ENCODE data around the gene NABP2. TPM values are rescaled to one million over a fixed set of nuclear protein-coding genes. Genes with fewer than 3 reads are reported as not detected.

Gene NABP2
- total RNA-seq, 1 experiment from 2014 or later, result 42.7 TPM

DNA sequence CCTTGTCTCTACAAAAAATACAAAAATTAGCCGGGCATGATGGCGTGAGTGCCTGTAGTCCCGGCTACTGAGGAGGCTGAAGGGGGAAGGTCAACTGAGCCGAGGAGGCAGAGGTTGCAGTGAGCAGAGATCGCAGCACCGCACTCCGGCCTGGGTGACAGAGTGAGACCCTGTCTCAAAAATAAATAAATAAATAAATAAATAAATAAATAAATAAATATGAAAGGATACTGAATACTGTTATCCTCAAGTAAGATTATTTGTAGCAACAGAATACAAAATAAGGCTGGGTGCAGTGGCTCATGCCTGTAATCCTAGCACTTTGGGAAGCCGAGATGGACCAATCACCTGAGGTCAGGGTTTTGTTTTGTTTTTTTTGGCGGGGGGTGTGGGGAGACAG lies 4.3 kb upstream of the NABP2 start:
- Mint-ChIP-seq H3K27ac (no peak overlapping the region), H3K9me3 (no peaks in the 10 kb centered on the region), H3K4me1 (peaks cover 28% of the 10 kb centered on the region), H3K36me3 (peaks cover 27% of the 10 kb centered on the region), H3K4me3 (peak overlapping the region; percentile 22; the same call in 1 of the 2 replicates), H3K27me3 (ENCODE audit: low read depth) (no peaks in the 10 kb centered on the region)
- POLR2A ChIA-PET, result no interaction called here
- TF ChIP-seq ZNF263 (CRISPR knock-in tag; IDR thresholded peaks at IDR 0.05; ENCODE audit: low read depth), result no peak
- TF ChIP-seq TCF7 (CRISPR knock-in tag; IDR thresholded peaks at IDR 0.05; ENCODE audit: low read depth), result no peak
- no peak for TF ChIP-seq TEAD1 (CRISPR knock-in tag; IDR thresholded peaks at IDR 0.05)
- no peak for TF ChIP-seq ATF1 (CRISPR knock-in tag; IDR thresholded peaks at IDR 0.05)
- no peak for TF ChIP-seq RELA (CRISPR knock-in tag; IDR thresholded peaks at IDR 0.05; ENCODE audit: borderline replicate concordance)
- no peak for TF ChIP-seq ZNF396 (CRISPR knock-in tag; IDR thresholded peaks at IDR 0.05; ENCODE audit: borderline replicate concordance)
- TF ChIP-seq, protein P1, sequence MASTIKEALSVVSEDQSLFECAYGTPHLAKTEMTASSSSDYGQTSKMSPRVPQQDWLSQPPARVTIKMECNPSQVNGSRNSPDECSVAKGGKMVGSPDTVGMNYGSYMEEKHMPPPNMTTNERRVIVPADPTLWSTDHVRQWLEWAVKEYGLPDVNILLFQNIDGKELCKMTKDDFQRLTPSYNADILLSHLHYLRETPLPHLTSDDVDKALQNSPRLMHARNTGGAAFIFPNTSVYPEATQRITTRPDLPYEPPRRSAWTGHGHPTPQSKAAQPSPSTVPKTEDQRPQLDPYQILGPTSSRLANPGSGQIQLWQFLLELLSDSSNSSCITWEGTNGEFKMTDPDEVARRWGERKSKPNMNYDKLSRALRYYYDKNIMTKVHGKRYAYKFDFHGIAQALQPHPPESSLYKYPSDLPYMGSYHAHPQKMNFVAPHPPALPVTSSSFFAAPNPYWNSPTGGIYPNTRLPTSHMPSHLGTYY (CRISPR knock-in tag; IDR thresholded peaks at IDR 0.05), result no peak
- TF ChIP-seq, protein P2, sequence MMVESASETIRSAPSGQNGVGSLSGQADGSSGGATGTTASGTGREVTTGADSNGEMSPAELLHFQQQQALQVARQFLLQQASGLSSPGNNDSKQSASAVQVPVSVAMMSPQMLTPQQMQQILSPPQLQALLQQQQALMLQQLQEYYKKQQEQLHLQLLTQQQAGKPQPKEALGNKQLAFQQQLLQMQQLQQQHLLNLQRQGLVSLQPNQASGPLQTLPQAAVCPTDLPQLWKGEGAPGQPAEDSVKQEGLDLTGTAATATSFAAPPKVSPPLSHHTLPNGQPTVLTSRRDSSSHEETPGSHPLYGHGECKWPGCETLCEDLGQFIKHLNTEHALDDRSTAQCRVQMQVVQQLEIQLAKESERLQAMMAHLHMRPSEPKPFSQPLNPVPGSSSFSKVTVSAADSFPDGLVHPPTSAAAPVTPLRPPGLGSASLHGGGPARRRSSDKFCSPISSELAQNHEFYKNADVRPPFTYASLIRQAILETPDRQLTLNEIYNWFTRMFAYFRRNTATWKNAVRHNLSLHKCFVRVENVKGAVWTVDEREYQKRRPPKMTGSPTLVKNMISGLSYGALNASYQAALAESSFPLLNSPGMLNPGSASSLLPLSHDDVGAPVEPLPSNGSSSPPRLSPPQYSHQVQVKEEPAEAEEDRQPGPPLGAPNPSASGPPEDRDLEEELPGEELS (CRISPR knock-in tag; IDR thresholded peaks at IDR 0.05), result no peak
- TF ChIP-seq, protein P3, sequence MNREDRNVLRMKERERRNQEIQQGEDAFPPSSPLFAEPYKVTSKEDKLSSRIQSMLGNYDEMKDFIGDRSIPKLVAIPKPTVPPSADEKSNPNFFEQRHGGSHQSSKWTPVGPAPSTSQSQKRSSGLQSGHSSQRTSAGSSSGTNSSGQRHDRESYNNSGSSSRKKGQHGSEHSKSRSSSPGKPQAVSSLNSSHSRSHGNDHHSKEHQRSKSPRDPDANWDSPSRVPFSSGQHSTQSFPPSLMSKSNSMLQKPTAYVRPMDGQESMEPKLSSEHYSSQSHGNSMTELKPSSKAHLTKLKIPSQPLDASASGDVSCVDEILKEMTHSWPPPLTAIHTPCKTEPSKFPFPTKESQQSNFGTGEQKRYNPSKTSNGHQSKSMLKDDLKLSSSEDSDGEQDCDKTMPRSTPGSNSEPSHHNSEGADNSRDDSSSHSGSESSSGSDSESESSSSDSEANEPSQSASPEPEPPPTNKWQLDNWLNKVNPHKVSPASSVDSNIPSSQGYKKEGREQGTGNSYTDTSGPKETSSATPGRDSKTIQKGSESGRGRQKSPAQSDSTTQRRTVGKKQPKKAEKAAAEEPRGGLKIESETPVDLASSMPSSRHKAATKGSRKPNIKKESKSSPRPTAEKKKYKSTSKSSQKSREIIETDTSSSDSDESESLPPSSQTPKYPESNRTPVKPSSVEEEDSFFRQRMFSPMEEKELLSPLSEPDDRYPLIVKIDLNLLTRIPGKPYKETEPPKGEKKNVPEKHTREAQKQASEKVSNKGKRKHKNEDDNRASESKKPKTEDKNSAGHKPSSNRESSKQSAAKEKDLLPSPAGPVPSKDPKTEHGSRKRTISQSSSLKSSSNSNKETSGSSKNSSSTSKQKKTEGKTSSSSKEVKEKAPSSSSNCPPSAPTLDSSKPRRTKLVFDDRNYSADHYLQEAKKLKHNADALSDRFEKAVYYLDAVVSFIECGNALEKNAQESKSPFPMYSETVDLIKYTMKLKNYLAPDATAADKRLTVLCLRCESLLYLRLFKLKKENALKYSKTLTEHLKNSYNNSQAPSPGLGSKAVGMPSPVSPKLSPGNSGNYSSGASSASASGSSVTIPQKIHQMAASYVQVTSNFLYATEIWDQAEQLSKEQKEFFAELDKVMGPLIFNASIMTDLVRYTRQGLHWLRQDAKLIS (CRISPR knock-in tag; IDR thresholded peaks at IDR 0.05; ENCODE audit: borderline replicate concordance), result no peak
- no peak for TF ChIP-seq ZNF138 (CRISPR knock-in tag; conservative IDR thresholded peaks at IDR 0.05)
- no peak for TF ChIP-seq OVOL2 (CRISPR knock-in tag; IDR thresholded peaks at IDR 0.05; ENCODE audit: borderline replicate concordance)
- no peak for TF ChIP-seq FOXJ3 (CRISPR knock-in tag; IDR thresholded peaks at IDR 0.05; ENCODE audit: borderline replicate concordance)
- CTCF ChIA-PET, result interaction anchor here (3.2 to 3.6 kb wide), 2 partner anchors 13 to 30 kb away, joined by 88 to 102 read pairs; partner anchors contain the start of gene SMARCC2
- DNase-seq (ENCODE audit: low spot score), result no peak
- ATAC-seq, result no peak

DNA sequence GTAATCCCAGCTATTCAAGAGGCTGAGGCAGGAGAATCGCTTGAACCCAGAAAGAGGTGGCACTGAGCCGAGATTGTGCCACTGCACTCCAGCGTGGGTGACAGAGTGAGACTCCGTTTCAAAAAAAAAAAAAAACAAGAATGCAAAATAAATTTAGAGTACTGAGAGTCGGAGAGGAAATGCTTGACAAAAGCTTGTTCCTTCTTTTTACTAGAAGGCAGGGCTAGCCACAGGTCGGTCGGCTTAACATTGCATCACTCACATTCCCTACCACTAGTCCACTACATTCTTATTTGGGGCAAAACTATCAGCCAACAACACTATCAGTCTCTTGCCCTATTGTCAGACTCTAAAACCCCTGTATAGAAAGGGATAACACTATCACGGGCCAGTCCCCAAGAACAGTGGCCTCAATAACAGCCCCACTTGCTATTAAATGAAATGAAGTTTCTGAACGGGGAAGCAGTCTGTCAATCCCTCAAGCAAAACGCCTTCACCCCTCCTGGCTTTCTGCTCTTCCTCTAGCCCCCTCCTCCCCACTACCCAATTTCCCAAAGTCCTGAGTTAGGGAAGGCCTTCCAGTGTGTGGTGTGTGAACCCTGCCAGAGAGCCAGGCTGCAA lies 3.4 kb upstream of the NABP2 start:
- POLR2A ChIA-PET, result interaction anchor here (0.7 to 2.6 kb wide), 14 partner anchors 15 to 416 kb away, joined by 3 to 33 read pairs (median 12); partner anchors contain the start of genes ANKRD52, COQ10A, ESYT1 and MYL6
- DNase-seq (ENCODE audit: low spot score), result no peak
- CTCF ChIA-PET, result interaction anchor here (1.4 to 3.6 kb wide), 11 partner anchors 8 to 416 kb away, joined by 3 to 102 read pairs (median 11); partner anchors contain the start of genes ANKRD52, CNPY2, ESYT1 and MYL6B
- Mint-ChIP-seq H3K27me3 (ENCODE audit: low read depth) (no peaks in the 10 kb centered on the region), H3K4me3 (peak overlapping the region; percentile 98), H3K27ac (peak overlapping the region; percentile 100), H3K9me3 (no peaks in the 10 kb centered on the region), H3K36me3 (peaks cover 20% of the 10 kb centered on the region), H3K4me1 (peaks cover 33% of the 10 kb centered on the region)
- TF ChIP-seq, protein P4, sequence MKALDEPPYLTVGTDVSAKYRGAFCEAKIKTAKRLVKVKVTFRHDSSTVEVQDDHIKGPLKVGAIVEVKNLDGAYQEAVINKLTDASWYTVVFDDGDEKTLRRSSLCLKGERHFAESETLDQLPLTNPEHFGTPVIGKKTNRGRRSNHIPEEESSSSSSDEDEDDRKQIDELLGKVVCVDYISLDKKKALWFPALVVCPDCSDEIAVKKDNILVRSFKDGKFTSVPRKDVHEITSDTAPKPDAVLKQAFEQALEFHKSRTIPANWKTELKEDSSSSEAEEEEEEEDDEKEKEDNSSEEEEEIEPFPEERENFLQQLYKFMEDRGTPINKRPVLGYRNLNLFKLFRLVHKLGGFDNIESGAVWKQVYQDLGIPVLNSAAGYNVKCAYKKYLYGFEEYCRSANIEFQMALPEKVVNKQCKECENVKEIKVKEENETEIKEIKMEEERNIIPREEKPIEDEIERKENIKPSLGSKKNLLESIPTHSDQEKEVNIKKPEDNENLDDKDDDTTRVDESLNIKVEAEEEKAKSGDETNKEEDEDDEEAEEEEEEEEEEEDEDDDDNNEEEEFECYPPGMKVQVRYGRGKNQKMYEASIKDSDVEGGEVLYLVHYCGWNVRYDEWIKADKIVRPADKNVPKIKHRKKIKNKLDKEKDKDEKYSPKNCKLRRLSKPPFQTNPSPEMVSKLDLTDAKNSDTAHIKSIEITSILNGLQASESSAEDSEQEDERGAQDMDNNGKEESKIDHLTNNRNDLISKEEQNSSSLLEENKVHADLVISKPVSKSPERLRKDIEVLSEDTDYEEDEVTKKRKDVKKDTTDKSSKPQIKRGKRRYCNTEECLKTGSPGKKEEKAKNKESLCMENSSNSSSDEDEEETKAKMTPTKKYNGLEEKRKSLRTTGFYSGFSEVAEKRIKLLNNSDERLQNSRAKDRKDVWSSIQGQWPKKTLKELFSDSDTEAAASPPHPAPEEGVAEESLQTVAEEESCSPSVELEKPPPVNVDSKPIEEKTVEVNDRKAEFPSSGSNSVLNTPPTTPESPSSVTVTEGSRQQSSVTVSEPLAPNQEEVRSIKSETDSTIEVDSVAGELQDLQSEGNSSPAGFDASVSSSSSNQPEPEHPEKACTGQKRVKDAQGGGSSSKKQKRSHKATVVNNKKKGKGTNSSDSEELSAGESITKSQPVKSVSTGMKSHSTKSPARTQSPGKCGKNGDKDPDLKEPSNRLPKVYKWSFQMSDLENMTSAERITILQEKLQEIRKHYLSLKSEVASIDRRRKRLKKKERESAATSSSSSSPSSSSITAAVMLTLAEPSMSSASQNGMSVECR (CRISPR knock-in tag; IDR thresholded peaks at IDR 0.05; ENCODE audit: borderline replicate concordance), result peak; percentile 26; the same call in 1 of the 2 replicates
- TF ChIP-seq NFATC4 (CRISPR knock-in tag; IDR thresholded peaks at IDR 0.05), result 0 out of 2 replicates have a peak, but pooled peaks have one; percentile 30
- TF ChIP-seq, protein P5, sequence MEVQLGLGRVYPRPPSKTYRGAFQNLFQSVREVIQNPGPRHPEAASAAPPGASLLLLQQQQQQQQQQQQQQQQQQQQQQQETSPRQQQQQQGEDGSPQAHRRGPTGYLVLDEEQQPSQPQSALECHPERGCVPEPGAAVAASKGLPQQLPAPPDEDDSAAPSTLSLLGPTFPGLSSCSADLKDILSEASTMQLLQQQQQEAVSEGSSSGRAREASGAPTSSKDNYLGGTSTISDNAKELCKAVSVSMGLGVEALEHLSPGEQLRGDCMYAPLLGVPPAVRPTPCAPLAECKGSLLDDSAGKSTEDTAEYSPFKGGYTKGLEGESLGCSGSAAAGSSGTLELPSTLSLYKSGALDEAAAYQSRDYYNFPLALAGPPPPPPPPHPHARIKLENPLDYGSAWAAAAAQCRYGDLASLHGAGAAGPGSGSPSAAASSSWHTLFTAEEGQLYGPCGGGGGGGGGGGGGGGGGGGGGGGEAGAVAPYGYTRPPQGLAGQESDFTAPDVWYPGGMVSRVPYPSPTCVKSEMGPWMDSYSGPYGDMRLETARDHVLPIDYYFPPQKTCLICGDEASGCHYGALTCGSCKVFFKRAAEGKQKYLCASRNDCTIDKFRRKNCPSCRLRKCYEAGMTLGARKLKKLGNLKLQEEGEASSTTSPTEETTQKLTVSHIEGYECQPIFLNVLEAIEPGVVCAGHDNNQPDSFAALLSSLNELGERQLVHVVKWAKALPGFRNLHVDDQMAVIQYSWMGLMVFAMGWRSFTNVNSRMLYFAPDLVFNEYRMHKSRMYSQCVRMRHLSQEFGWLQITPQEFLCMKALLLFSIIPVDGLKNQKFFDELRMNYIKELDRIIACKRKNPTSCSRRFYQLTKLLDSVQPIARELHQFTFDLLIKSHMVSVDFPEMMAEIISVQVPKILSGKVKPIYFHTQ (CRISPR knock-in tag; IDR thresholded peaks at IDR 0.05), result no peak
- TF ChIP-seq, protein P6, sequence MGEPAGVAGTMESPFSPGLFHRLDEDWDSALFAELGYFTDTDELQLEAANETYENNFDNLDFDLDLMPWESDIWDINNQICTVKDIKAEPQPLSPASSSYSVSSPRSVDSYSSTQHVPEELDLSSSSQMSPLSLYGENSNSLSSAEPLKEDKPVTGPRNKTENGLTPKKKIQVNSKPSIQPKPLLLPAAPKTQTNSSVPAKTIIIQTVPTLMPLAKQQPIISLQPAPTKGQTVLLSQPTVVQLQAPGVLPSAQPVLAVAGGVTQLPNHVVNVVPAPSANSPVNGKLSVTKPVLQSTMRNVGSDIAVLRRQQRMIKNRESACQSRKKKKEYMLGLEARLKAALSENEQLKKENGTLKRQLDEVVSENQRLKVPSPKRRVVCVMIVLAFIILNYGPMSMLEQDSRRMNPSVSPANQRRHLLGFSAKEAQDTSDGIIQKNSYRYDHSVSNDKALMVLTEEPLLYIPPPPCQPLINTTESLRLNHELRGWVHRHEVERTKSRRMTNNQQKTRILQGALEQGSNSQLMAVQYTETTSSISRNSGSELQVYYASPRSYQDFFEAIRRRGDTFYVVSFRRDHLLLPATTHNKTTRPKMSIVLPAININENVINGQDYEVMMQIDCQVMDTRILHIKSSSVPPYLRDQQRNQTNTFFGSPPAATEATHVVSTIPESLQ (CRISPR knock-in tag; IDR thresholded peaks at IDR 0.05), result no peak
- TF ChIP-seq GABPB1 (CRISPR knock-in tag; IDR thresholded peaks at IDR 0.05), result peak; percentile 89
- ATAC-seq, result no peak

All from WTC11 (cell line).